MCF 10A (cell line): ENCODE results near the gene CDKN2D. TPM values are rescaled to one million over a fixed set of nuclear protein-coding genes. Genes with fewer than 3 reads are reported as not detected.

ENCODE experiments used
- BruUV-seq: library from RNA; stranded (reverse); fragments of 400-500 nt; replicated peaks from 2 replicates; lab custom pipeline; 2021; lab: Mats Ljungman, UMichigan
- CTCF ChIA-PET: fragments of 300-600 bp; sonication (Branson Sonifier 250); formaldehyde crosslinking; extraction: SDS; loops from one replicate; lab custom pipeline; 2021; ENCODE audit warnings: antibody characterized with exemption, inconsistent platforms; lab: Yijun Ruan, JAX
- POLR2A ChIA-PET: fragments of 300-600, 350-650 bp; sonication (Branson Sonifier 250); formaldehyde crosslinking; extraction: SDS; loops from one replicate; lab custom pipeline; 2020; ENCODE audit warnings: antibody characterized with exemption, inconsistent platforms; lab: Yijun Ruan, JAX
- DNase-seq: peaks from one replicate; pipeline ENCODE4 v3.0.0-alpha.2; 2018; ENCODE audit not compliant: unreplicated experiment
- H3K27ac Mint-ChIP-seq: one replicate; pipeline ENCODE4 v1.8.0; 2022; ENCODE audit warnings: mild to moderate bottlenecking, low read depth, mixed read lengths; ENCODE audit not compliant: unreplicated experiment
- H3K27me3 Mint-ChIP-seq: one replicate; pipeline ENCODE4 v1.8.0; 2022; ENCODE audit warnings: mixed read lengths; ENCODE audit not compliant: insufficient read depth, unreplicated experiment
- H3K36me3 Mint-ChIP-seq: one replicate; pipeline ENCODE4 v1.8.0; 2022; ENCODE audit warnings: mild to moderate bottlenecking, moderate library complexity, mixed read lengths; ENCODE audit not compliant: insufficient read depth, unreplicated experiment
- H3K4me1 Mint-ChIP-seq: one replicate; pipeline ENCODE4 v1.8.0; 2022; ENCODE audit warnings: mixed read lengths; ENCODE audit not compliant: insufficient read depth, unreplicated experiment
- H3K4me3 Mint-ChIP-seq: one replicate; pipeline ENCODE4 v1.8.0; 2022; ENCODE audit warnings: mild to moderate bottlenecking, moderate library complexity, mixed read lengths; ENCODE audit not compliant: unreplicated experiment
- H3K9me3 Mint-ChIP-seq: one replicate; pipeline ENCODE4 v1.8.0; 2022; ENCODE audit warnings: mixed read lengths; ENCODE audit not compliant: unreplicated experiment
- CTCF ChIP-seq: fragments of 200-600 bp; IDR thresholded peaks from one replicate; pipeline ENCODE4 v1.8.0; 2022; ENCODE audit warnings: antibody characterized with exemption, mild to moderate bottlenecking; ENCODE audit not compliant: unreplicated experiment
- intact Hi-C: fragments of 100-400 bp; cut with micrococcal nuclease; formaldehyde crosslinking; loops from 2 replicates; pipeline ENCODE4 v1.14.1; 2022
- total RNA-seq: library from RNA; stranded (reverse); gene quantifications from 2 replicates; pipeline ENCODE4 v1.2.3, GENCODE V29; 2022

The CDKN2D gene
- total RNA-seq, 1 experiment from 2014 or later: 2.6 TPM

GRCh38 chr19:10566408-10566657 lies 2.4 kb downstream of the CDKN2D start:
- H3K4me1 Mint-ChIP-seq: peaks cover 31% of the 10 kb centered on the region
- POLR2A ChIA-PET: interaction anchor here (1.0 to 5.4 kb wide), 7 partner anchors 11 to 277 kb away, joined by 3 to 23 read pairs (median 5); partner anchors contain the start of gene CDC37

DNA sequence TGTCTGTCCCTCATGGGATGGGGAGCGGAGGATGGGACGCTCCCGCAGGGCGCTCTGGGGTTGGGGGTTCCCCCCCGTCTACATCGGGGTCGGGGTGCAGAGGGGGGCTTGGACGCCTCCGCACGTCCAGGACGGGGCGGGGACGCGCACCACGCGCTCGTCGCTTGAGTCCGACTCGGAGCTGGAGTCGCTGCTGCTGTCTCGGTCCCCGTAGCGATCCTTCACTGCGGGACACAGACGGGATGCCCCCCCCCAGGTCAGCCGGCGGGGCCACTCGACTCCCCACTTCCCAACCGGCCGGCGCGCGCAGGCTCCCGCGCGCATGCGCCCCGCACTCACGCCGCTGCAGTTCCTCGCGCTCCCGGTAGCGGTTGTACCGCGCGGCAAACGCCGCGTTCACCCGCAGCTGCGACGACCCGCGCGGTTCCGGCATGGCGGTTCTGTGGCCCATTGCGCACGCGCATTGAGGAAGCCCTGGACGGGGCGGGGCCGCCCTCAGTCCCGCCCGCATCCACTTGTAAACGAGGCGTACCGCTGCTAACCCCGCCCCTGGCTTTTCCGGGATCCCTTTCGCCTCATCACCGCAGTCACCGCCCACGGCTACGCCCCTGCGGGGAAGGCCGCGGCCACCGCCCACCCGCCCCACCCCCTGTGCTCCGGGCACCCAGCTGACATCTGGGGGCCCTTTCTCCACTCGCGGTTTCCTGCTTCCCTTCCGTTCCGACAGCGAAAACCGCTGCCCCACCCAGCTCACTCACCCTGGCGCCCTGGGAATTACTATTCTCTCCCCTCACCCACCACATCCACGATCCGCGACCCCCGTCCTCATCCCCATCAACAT lies 3.0 kb downstream of the CDKN2D start, which contains the start of gene KRI1:
KRI1 (minus strand) TSS at position 444 of the 841 bp plus-strand sequence; CDS start at position 433, 11 bp downstream.
- DNase-seq: peak; percentile 98
- H3K36me3 Mint-ChIP-seq: peaks cover 19% of the 10 kb centered on the region
- BruUV-seq: no TSS peak
- intact Hi-C loops: loop anchor here (5.0 kb wide), 1 partner anchor 143 kb away; the partner anchor contains the start of gene PDE4A
- H3K4me3 Mint-ChIP-seq: peak within 1 kb of the TSS; percentile 96
- no peaks in the 10 kb centered on the region for H3K9me3 Mint-ChIP-seq
- H3K27me3 Mint-ChIP-seq: no peaks in the 10 kb centered on the region
- POLR2A ChIA-PET: interaction anchor here (0.7 to 5.4 kb wide), 10 partner anchors 10 to 278 kb away, joined by 3 to 23 read pairs (median 3); partner anchors contain the start of genes CDC37 and QTRT1
- CTCF ChIA-PET: interaction anchor here (0.8 kb wide), 1 partner anchor 16 kb away, joined by 4 read pairs; no protein-coding TSS in a partner anchor
- peak within 1 kb of the TSS; percentile 94 for H3K27ac Mint-ChIP-seq
- peaks cover 31% of the 10 kb centered on the region for H3K4me1 Mint-ChIP-seq
- TF ChIP-seq CTCF: no peak

More at GRCh38 chr19:10566408-10566657, 2.4 kb downstream of the CDKN2D start:
- no peak for TF ChIP-seq CTCF
- BruUV-seq: no TSS peak
- CTCF ChIA-PET: interaction anchor here (0.8 to 1.0 kb wide), 2 partner anchors 15 to 80 kb away, joined by 3 to 4 read pairs; no protein-coding TSS in a partner anchor
- intact Hi-C loops: loop anchor here (5.0 kb wide), 1 partner anchor 144 kb away; the partner anchor contains the start of gene PDE4A
- no peaks in the 10 kb centered on the region for H3K27me3 Mint-ChIP-seq
- H3K36me3 Mint-ChIP-seq: peaks cover 13% of the 10 kb centered on the region
- H3K4me3 Mint-ChIP-seq: peak overlapping the region; percentile 96
- no peaks in the 10 kb centered on the region for H3K9me3 Mint-ChIP-seq
- no peak for DNase-seq
- H3K27ac Mint-ChIP-seq: peak overlapping the region; percentile 94

- peaks cover 26% of the 10 kb centered on the region for H3K36me3 Mint-ChIP-seq
- peaks cover 31% of the 10 kb centered on the region for H3K4me1 Mint-ChIP-seq
- ChIA-PET CTCF (interaction anchor here (0.6 to 1.2 kb wide), 3 partner anchors 79 to 98 kb away, joined by 3 read pairs; no protein-coding TSS in a partner anchor), POLR2A (interaction anchor here (0.7 to 5.4 kb wide), 6 partner anchors 10 to 162 kb away, joined by 3 to 23 read pairs (median 4); partner anchors contain the start of gene CDC37)
- H3K9me3 Mint-ChIP-seq: no peaks in the 10 kb centered on the region
- no peaks in the 10 kb centered on the region for H3K27me3 Mint-ChIP-seq
- peak; percentile 43 for DNase-seq
- BruUV-seq: no TSS peak
- intact Hi-C loops: loop anchor here (5.0 kb wide), 1 partner anchor 143 kb away; the partner anchor contains the start of gene PDE4A
- H3K4me3 Mint-ChIP-seq: peak overlapping the region; percentile 96
- no peak for TF ChIP-seq CTCF
- H3K27ac Mint-ChIP-seq: peak overlapping the region; percentile 94
These were observed 3.7 kb downstream of the CDKN2D start for GRCh38 chr19:10565028-10565566.
